Hematopoietic multipotent progenitor cell (in vitro differentiated cells): Measurements from ENCODE around the gene MRM2. TPM values are rescaled to one million over a fixed set of nuclear protein-coding genes. Genes with fewer than 3 reads are reported as not detected.

Experiments used
- DNase-seq, 3 donors: peaks; one replicate each; pipeline ENCODE4 v3.0.0-alpha.2; 2011 to 2015; ENCODE audit warnings: low read depth in 2 of 3, low spot score in 2 of 3
- total RNA-seq: library from RNA; depleted of rRNA; stranded (reverse); fragments of >200 nt; gene quantifications from one replicate; pipeline ENCODE4 v1.2.3, GENCODE V29; 2012

Gene MRM2
- total RNA-seq, 1 donor, result 12.7 TPM

DNA sequence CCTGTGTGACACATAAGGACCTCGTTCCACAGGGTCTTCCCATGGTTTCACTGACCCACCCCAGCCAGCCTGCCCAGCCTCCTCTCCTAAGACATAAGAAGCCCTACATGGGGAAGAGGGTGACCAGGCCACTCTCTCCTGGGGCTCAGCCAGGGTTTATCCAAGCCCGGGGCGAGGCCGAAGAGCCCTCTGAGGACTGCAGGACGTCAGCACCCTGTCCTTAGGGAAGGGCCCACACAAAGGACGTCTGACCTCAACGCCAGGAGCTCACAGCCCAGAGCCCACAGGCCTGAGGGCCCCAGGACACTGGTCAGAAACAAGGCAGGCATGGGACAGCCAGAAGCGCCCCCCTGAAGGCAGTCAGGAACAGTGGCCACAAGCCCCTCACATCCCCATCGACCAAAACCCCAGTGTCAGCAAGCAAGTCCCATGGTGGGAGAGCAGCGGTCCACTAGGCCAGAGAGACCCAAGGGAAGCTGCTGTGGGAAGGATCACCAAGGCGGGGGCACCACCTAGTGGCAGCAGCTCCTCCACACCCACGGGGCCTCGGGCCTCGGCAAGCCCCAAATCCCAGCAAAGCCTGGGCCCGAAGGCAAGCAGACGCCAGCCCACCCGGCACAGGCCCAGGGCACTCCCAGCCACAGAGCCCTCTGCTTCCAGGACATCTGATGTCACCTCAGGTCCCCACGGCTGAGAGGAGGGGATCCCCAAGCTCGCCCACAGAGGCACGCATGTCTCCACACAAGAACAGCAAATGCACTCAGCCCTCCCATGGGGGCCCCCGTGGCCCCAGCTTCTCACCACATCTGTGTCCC, 32.7 kb downstream of the MRM2 start:
- peak in 2 of 3 donors; percentile 44 to 68 for DNase-seq

GRCh38 chr7:2208712-2209111, 33.3 kb downstream of the MRM2 start:
- DNase-seq, result no peak

- DNase-seq, result no peak
These were observed 36.8 kb downstream of the MRM2 start for GRCh38 chr7:2205036-2205780.

DNA sequence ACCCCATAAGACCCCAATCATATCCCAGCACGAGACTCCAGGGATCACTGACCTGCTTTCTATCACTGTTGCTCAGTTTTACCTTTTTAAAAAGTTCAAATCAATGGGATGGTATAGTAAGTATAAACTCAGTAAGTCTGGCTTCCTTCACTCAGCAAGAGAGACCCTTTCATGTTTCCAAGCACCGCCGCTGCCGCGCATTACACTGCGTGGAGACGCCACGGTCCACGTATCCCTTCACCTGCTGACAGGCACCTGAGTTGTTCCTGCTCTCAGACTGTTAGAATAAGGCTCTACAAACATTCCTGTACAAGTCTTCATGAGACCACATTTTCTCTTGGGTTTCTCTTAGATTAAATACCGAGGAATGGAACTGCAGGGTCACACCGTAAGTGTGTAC, 37.6 kb downstream of the MRM2 start:
- DNase-seq, result no peak

GRCh38 chr7:2203766-2204300, 38.2 kb downstream of the MRM2 start:
- no peak for DNase-seq

GRCh38 chr7:2202901-2203765, 38.9 kb downstream of the MRM2 start:
- DNase-seq, result no peak

DNA sequence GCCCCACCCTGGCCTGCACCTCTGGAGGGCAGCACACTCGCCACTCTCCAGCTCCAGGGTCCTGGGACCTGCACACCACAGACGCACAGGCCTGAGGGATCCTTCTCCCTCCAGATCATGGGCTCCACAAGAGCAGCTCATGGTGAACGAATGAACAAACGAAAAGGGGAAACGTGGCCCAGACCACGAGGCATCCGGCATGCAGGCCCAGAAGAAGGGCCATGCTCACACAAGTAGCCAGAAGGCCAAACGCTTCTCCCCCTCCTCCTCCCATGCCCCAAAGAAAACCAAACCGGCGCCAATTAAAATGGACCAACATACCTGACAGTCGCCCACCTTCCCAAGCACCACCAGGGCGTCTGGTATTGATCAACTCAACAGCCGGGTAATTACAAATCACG, 39.6 kb downstream of the MRM2 start:
- no peak for DNase-seq

GRCh38 chr7:2201686-2202360, 40.2 kb downstream of the MRM2 start:
- no peak for DNase-seq

- DNase-seq, result no peak
These were observed 40.9 kb downstream of the MRM2 start for GRCh38 chr7:2201128-2201527.

DNA sequence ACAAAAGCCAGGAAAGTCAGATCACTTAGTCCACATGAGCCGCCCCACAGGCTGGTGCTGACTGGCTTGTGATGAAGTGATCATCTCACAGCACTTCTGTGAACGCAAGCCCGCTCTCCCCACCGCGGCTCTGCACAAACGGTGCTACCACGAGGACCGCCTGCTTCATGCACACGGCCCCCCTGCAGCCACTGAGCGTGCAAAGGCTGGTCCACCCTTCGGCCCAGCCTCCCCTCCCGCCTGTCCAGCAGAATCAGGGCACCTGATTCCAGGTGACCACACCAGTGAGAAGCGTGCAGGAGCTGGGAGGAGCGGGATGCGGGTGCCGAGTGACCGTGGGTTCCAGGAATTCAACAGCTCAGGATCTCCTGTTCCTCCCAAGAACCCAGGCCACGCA, 41.4 kb downstream of the MRM2 start:
- no peak for DNase-seq

- no peak for DNase-seq
These were observed 41.9 kb downstream of the MRM2 start for GRCh38 chr7:2199956-2200583.

DNA sequence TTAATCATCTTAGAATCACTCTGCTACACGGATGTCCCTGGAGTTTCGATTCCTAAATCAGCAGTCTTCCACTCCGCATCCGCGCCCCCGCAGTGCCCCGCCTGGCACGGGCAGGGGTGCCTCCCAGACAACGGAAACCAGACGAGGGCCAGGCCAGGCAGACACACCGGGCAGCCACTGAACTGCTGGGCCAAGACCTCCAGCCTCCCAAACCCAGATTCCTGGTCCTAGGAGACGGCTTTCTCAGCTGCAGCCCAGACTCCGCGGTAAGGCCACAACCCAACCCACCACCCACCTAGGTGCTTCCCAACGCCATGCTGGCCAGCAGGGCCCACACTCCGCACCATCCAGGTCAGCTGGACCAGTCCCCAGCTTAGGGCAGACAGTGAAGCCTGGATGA, 42.5 kb downstream of the MRM2 start:
- DNase-seq, result no peak

DNA sequence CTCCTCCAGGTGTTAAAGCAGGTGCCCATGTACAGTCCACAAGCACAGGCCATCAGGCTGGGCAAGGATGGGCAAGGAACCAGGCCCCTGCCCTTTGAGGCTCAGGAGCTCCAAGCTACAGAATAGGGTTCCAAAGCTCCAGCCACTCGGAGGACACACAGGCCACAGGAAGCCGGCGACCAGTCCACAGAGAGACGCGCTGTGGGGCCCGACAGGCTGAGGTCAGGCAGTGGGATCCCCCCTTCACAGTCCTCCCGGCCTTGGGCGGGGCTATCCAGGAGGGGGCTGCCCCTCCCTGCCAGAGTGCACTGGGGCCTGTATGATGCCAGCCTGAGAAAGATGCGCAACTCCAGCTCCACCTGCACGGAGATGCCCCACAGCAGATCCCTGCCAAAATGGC, 43.2 kb downstream of the MRM2 start:
- no peak for DNase-seq

DNA sequence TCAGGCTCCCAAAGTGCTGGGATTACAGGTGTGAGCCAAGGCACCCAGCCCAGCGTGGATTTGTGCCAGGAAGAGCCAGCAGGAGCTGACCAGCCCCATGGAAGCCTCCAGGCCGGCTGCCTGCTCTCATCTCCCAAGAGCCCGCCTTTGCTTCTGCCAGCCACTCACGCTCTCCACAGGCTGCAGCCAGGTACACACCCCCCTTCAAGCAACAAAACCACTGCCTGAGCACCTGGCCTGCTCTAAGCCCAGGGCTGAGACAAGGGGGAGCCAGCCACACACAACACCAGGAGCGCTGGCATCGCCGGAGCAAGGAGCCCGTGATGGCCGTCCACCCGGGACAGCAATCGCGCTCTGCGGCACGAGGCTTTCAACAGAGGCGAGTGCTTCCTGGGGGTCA, 43.8 kb downstream of the MRM2 start:
- no peak for DNase-seq

GRCh38 chr7:2197436-2198155, 44.4 kb downstream of the MRM2 start:
- no peak for DNase-seq

GRCh38 chr7:2196381-2197378, 45.3 kb downstream of the MRM2 start:
- DNase-seq, result no peak

DNA sequence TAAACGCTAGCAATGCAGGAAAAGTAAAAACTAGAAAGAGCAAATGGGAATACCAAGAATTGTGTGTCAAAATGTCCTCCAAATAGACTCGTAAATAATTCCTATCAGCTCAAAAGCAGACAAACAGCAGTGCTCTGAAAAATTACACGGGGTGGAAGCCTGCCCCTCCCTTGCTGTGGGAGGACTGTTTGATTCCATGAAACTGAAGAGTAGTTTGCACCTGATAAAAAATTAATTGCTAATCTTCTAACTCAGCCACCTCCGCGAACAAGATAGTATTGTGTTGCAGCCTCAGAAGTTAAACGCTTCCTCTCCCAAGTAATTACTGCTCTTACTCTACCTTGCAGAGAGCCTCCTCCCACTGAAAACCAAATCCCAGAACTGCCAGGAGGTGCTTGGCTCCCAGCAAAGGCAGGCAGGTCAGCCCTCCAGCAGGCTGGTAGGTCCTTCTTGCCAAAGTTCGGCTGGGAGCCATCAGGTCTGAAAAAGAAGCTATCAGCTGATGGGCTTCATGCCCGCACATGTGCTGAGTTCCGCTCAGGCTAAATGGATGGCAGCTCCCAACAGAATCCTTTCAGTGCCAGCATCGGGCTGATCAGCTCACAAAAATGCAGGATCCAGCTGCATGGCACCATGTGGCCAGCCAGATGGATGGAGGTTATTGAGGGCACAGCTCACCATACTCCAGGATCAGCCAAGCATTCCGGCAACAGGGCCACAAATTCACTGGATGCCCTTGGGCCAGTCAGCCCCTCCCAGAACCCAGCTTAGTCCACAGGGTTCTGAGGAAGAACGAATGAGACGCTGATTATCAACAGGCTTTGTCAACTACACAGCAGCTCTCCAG, 46.4 kb downstream of the MRM2 start:
- DNase-seq, result no peak
